CD4-positive, alpha-beta T cell treated with Interleukin-21 for 1 hour (primary cell): ENCODE measurements around the gene PEX10.

Source experiments
- DNase-seq: peaks from one replicate; pipeline ENCODE4 v3.0.0-alpha.2; 2020

The PEX10 gene

DNA sequence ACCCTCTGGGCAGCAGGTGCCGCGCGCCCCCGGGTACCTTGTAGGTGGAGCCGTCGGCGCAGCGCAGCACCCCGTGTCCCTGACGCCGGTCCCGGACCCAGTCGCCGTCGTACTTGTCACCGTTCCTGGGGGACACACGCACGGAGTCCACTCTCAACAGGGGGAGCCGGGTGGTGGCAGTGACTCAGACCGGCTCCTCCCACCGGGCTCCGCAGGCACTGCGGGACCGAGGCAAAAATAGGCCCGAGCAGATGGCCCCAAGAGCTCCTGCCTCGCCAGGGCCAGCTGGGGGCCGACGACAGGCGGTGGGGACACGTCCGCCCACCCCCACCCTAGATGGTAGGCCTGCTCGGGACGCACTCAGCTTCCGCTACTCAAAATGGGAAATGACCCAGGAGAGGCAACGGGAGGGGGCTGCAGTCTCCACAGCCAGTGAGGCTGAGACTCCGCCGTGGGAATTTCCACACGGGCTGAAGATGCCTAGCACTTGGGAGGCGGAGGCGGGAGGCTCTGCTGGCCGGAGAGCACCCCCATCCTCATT lies 27.4 kb downstream of the PEX10 start:
- DNase-seq: no peak

DNA sequence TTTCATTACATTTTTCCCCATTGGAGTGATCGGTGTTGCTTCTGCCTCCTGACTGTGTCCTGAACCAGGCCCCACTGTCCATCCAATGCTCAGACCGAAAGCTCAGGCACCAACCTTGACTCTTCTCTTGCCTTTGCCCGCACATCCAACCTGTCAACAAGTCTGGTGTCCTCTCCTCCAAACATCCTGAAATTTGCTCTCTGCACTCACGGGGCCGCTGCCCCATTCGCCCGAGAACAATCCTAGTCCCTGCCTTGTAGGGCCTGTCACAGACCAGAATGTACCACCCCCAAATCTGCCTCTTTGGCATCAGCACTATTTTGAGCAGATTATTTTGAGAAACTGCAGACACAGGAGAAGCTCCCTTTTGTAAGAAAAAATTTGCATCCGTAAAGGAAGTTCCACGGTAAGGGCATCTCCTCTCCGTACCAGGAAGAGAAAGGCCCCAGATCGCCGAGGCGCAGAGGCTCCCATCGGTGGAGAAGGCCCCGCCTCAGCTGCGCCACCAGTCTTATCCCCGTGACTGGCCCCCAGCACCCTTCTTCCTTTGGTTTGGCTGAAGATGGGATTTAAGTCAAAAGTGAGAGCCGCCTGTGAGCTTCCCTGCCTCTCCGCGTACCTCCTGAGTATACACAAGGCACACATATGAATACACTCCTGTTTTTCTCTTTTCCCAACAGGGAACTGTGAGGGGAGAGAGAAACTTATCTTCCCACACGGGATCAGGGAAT lies 28.1 kb downstream of the PEX10 start:
- no peak for DNase-seq

DNA sequence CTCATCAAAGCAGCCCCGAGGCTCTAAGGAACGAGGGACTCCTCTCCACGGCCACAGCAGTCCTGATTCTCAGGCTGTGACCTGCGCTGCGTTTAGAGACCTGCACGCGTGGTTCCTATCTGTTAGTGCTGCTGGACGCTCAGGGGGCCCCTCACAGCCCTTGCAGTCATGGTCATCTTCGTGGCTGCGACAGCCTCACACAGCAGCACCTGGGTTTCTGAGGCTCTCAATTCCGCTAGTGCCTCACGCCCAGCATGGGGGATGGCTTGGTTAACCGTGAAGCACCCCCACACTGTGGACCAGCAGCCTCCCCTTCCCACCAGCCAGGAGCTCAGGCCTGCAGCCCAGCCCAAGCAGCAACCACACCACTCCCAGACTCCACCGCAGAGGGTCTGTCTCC lies 28.8 kb downstream of the PEX10 start:
- no peak for DNase-seq

DNA sequence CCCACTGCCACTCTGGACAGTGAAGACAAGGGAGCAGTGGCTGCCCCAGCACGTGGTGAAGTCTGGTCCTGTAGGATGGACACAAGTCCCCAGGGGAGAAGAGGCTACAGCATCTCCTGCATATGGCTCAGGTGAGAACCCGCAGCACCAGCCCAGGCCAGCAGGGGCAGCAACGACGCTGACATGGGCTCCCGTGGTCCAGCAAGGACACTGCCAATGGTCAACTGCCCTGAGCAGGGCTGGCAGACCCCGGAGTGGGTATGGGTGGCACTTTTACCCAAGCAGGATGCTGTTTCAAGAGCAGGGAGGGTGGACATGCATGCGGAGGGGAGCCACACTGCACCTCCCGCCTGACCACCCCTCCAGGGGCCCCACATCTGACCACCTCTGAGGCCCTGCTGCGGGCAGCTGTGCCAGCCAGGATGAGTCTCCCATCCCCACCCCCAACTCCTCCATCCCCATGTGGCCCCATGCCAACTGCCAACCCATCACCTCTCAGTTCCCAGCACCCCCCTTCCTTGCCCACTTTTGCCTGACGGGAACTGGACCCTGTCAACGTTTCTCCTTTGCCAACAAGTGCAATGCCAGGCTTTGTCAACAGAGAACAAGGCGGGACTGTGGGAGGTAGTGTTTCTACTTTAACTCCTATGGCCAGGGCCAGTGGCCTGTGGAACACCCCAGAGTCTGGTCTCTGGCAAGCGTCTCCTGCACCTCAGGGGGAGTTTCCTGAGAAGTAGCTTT lies 29.6 kb downstream of the PEX10 start:
- peak; percentile 13 for DNase-seq

DNA sequence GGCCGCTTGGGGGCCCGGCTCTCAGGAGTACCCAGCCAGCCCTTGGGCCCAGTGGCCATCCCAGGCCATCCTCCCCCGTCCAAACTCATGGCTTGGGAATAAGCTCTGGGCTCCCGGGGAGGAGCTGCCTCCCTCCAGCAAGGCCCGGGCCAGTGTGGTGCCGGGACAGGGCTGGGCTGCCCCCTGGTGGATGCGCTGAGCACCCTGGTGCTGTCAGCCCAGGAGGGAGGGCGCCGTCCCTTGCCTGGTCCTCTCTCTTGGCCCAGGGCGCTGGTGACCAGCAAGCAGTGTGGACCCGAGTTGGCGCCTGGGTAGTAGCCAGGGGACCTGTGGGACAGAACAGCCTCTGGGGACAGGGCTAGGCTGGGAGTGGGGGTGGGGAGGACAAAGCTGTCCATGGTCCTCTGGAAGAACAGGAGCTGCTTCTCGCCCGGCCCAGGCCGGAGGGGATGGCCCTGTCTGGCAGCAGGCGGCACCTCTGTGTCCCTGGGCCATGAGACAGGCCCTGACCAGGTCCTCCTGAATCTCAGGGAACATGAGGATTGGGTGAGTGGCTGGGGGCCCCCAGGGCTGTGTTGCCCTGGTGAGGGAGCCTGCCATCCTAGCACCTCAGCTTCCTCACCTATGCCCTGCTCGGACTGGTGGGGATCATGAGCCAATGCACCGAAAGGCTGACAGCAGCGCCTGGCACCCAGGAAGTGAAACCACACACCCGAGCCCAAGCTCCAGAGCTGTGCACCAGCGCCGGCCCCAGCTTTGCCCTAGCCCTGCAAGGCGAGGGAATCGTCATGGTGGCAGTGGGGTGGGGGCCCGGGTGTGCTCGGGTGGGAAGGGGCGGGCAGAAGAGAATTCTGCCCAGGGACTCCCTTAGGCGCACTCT lies 30.4 kb downstream of the PEX10 start:
- peak; percentile 75 for DNase-seq

DNA sequence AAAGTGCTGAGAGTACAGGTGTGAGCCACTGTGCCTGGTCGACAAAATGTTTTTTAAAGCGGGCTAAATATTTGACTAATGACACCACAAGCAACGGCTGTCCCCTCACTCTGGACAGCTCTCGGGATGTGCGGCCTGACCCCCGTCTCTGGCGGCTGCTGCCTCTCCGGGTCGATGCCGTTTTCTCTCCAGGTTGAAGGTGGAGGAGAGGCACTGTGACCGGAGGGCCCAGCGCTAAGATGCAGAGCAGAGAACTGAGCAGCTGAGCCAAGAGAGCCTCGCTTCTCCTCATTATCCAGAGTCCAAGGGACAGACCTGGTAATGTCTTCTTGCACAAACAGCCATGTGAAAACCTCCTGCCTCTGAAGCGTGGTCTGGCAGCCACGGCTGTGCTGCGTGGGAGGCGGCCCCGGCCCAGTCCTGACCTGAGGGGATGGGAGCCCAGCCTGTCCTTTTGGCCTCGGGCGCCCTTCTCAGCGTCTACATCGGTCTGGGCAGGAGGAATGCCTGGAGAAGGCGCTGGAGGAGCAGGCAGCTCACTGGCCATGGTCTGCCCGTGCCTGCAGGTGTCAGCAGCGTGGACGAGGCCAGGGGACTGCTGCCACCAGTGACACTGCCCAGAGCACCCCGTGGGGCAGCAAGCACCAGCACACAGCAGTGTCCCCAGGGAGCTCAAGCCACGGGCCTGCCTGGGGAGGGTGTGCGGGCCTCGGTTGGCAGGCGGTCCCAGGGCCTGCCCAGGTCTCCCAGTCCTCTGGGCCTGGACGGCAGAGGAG lies 31.4 kb downstream of the PEX10 start:
- no peak for DNase-seq

DNA sequence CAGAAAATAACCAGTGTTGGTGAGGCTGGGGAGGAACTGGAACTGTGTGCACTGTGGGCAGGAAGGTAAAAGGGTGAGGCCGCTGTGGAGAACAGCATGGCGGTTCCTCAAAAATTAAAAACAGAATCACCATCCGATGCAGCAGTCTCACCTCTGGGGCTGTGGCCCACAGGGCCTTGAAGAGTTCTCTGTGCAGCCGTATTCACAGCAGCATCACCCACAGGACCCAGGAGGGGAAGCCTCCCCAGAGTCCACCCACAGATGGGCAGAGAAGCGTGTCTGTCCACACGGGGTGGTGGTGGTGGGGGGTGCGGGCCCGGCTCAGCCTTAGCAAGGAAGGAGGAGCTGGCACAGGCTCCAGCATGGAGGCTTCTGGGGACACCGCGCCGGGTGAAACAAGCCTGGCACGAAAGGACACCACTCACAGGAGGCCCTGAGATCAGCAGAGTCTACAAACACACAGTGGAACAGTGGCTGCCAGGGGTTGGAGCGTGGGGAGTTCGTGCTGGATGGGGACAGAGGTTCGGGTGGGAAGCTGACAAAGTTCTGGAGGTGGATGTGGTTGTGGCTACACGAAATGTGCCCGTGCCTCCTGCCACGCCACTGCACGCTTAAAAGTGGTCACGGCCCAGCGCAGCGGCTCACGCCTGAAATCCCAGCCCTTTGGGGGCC lies 32.5 kb downstream of the PEX10 start:
- no peak for DNase-seq

DNA sequence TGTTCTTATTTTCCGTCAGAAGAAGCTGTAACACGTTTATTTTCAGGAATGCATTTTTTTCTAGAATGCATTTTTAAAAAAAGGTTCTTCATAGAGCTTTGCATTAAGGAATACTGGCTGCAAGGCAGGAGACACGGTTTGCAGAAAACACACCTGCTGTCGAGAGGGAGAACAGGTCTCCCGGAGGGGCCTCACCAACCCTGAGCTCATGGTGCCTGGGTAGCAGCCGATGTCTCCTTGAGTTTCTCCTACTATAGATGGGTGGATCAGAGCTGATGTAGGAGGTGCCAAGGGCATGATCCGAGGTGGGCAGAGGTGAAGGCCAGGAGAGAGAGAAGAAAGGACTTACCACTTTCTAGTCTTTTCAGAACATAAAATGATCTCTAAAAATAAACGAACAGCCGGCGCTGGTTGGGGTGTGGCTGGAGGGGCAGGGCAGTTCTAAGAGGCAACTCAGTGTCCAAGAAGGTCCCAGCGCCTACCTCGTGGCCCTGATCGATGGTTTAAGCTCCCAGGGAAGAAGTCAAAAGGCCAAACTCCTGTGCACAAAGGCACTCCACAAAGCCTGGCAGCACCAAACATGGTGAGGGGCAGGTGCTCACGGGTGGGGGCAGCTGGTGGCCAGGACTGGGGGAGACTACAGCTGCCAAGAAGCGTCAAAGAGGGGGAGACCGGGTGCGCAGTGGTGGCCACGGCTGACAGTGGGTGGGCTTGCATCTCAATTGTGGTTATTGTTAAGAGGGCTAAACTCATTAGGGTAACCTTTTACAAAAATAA lies 33.2 kb downstream of the PEX10 start:
- DNase-seq: no peak

DNA sequence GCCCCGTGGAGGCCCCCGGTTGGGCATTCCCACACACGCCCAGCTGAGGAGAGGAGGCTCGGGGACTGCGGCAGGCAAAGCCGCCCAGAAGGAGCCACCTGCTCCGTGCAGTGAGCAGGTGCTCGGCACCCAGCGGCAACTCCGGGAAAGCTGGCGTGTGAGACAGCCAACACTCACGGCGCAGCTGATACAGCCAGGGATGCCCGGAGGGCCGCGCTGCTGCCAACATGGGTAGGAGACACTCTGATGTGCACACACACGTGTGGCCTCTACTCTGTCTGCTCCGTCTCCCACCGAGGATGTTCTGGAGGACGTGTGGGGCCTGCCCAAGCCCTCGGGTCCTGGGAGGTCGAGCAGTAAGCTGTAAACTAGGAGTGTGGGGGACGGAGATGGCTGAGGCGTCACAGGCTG lies 33.9 kb downstream of the PEX10 start:
- no peak for DNase-seq

DNA sequence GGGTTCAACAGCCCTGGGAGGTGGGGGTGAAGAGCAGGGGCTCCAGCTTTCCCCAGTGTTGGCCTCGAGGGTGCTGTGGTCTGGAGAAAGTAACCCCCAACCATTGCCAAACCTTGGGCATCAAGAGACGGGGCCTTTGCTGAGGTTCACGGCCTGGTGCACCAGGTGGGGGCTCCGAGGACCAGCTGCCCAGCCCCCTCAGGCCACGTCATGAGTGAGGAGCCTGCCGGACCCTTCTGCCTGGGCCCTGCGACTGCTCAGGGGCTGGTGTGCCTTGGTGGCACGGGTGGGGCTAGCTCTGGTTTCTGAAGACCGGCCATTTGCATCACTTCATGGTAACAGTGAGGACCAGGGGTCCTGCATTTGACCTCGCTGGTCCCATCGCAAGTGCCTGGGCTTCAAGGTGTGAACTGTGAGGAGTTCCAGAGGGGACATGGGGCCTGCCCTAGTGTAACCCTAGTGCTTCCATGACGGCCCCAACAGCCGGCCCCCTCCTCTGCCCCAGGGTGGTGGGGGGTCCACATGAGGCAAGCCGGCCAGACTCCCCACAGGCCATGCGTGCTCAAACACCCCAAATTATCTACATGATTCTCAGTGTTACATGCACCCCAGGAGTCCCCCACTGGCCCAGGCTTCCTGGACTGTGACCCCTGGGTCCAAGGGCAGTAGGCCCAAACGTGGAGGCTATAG lies 34.5 kb downstream of the PEX10 start:
- DNase-seq: no peak

DNA sequence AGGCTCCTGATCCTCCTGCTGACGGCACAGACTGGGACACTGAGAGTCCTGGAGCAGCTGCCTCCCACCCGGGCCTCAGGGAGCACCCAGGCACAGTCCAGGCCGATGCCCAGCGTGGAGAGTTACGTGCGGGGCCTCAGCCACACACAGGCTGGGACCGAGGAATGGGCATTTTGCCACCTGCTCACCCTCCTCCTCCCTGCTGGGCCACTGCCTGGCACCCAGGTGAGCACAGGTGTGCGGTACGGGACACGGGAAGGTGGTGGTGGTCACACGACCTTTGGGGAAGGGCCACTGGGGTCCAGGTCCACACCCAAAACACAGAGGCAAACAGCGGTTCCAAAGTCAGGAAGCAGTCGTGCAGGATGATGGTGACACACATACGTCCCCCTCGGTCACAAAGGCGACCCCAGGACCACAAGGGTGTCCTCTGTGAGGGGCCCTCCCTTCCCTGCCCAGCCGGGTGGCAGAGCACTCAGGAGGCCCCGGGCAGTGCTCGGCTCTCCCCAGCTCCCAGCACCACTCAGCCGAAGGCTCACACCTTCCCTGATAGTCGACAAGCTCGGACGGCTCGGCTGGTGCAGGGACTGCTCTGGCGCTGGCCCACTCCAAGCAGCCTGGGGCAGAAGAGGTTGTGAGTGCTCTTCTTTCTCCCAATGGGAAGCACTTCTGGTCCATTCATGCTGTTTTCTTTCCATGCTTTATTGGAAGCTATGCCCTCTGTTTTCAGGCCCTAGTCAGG lies 35.3 kb downstream of the PEX10 start:
- DNase-seq: no peak

DNA sequence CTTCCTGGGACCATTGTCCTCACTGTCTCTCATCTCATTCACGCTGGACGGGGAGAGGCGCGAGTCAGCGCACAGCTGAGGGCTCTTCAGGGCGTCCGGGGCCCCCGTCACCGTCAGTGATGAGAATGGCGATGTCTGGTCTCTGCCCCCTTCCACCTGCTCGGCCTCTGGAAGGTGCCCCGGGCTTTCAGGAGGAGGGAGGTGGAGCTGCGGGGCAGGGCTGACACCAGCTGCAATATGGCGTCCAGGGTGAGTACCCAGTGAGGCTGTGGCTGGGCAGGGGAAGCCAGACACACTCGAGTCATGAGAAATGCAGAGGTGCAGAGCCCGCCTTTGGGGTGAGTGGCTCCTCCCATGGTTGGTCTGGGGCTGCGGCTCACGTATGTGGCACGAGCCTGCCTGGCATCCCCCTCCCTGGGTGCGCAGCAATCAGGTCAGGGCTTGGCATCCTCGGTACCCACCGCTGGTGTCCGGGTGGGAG lies 36.1 kb downstream of the PEX10 start:
- DNase-seq: no peak

DNA sequence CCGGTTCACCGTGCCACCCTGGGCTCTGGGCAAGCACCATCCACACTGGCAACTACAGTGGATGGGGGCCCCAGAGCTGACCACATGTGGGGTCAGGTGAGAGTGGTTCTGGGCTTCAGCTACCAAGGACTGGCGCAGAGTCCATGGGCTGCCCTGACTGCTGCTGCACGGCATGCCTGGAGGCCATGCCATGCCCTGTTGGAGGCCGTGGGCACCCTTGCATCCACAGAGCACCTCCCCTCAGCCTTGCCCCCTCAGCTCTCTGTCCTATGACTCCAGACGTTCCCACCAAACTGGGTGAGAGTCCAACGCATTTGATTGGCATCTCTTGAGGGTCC lies 36.5 kb downstream of the PEX10 start:
- DNase-seq: no peak

DNA sequence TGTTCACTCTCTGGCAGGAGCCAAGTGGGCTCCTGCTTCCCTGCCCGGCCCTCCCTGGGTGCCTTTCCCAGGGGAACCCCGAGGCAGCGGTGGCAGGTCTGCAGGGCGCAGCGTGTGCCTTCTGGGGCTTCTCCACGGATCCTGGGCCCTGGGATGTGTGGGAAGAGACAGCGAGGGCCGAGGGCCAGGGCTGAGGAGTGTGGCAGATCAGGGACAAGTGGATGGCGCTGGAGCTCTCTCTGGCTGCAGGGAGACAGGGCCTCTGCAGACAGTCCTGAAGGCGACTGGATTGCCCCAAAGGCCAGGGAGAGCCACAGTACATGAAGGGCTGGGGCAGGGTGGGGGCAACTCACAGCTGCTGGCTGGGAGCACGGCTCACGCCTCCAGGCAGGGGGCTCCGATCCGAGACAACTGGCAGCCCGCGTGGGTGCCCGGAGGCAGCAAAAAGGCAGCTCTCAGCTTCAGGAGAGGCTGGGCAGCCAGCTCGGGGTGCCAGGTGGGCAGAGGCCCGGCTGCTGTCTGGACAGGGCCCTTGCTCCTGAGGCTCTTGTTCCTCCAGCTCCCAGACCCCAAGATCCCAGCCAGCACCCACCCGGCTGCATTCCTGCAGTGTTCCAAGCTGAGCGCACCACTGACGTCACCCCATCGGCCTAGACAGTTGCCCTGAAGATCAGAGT lies 37.0 kb downstream of the PEX10 start:
- DNase-seq: no peak

DNA sequence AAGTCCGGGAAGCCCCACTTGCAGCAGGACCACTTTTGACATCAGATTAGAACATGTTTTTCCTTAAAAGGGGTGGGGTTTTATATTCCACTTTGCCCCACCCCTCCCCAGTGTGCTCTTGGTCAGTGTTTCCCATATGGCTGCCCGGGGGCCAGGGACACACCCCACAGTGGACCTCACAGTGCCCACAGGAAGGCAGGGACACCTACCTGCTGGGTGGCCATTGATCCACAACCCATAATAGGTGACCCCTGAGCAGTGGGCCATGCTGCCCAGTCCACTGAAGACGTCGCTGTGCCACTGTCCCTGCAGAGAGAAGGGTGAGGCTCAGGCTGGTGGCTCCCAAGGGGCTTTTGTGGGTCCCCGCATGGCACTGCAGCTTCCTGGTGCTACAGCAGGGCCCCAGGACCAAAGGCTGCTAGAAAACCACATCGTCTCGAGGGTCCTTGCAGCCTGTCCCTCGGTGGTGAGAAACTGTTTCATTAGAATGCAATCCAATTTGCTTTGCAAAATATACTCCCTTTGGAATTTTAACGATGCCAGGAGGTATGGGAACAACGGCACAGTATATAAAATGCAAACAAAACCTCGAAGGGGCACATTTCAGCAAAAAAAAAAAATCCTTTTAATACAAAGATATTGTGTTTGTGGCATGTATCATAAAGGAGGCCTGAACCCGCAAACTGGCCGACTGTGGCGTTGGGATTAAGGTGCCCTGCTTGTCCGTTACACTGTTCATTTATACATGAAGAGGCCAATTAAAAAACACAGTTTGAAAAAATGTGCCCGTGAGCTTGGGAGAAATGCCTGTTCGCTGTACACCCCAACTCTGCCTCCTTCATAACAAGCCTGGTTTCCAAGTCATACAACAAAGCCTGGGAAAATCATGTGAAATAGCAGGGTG lies 37.9 kb downstream of the PEX10 start:
- no peak for DNase-seq

DNA sequence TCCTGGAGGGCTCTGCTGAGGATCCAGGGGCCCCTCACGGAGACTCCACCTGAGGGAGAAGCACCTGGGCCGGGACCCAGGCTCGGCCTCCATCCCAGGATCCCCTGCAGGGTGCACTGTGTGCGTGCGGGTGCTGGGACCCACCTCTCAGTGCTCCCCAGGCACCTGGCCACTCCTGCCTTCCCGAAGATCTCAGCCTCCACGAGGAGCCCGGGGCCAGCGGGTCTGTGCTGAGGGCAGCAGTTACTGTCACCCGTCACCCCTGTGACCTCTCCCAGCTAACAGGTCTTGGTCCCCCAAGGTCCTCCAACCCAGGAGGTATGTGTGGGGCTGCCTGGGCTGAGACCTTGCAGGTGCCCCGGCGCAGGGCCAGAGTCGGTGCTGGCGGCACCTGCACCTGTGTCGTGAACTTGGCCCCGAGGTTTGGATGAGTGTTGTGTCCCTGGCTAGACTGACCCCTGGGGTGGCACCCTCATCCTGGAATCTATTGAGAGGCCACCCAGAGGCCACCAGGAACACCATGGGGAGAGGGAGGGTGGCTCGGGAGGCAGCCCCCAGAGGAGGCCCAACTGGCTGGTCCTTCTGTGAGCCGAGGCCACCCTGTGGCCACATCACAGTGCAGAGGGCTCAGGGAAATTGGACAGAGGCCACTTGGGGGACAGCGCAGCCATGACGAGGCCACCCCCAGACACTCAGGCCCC lies 38.7 kb downstream of the PEX10 start:
- DNase-seq: no peak
